PFSK-1 (cell line): Measurements from ENCODE around the gene CHST11.

Source experiments
- FOXP2 ChIP-seq: optimal IDR thresholded peaks from 2 replicates; pipeline ENCODE3; 2011; ENCODE audit warnings: borderline replicate concordance, control low read depth, inconsistent platforms; ENCODE audit not compliant: insufficient read depth; ENCODE audit errors: extremely low read length, extremely low read depth
- POLR2AphosphoS5 ChIP-seq: IDR thresholded peaks from 2 replicates; pipeline ENCODE4 v1.6.1; 2012; ENCODE audit warnings: low read depth, mild to moderate bottlenecking, control low read depth, low read length, moderate library complexity
- SIN3A ChIP-seq: IDR thresholded peaks from 2 replicates; pipeline ENCODE4 v1.6.1; 2012; ENCODE audit warnings: mild to moderate bottlenecking, low read length, moderate library complexity, borderline replicate concordance; ENCODE audit not compliant: insufficient read depth
- TAF1 ChIP-seq: IDR thresholded peaks from 2 replicates; pipeline ENCODE4 v1.6.1; 2012; ENCODE audit warnings: low read length, control low read depth, borderline replicate concordance; ENCODE audit not compliant: insufficient read depth
- TF ChIP-seq, protein P1 (sequence below), 2 experiments: IDR thresholded peaks; 2 replicates each; pipeline versions ENCODE4 v1.6.1 to v1.8.0; 2011 to 2012; ENCODE audit warnings: low read depth in 2 of 2, low read length in 2 of 2, control low read depth in 1 of 2, inconsistent platforms in 1 of 2, mild to moderate bottlenecking in 1 of 2, moderate library complexity in 1 of 2; ENCODE audit not compliant: insufficient read depth in 1 of 2

The CHST11 gene

DNA sequence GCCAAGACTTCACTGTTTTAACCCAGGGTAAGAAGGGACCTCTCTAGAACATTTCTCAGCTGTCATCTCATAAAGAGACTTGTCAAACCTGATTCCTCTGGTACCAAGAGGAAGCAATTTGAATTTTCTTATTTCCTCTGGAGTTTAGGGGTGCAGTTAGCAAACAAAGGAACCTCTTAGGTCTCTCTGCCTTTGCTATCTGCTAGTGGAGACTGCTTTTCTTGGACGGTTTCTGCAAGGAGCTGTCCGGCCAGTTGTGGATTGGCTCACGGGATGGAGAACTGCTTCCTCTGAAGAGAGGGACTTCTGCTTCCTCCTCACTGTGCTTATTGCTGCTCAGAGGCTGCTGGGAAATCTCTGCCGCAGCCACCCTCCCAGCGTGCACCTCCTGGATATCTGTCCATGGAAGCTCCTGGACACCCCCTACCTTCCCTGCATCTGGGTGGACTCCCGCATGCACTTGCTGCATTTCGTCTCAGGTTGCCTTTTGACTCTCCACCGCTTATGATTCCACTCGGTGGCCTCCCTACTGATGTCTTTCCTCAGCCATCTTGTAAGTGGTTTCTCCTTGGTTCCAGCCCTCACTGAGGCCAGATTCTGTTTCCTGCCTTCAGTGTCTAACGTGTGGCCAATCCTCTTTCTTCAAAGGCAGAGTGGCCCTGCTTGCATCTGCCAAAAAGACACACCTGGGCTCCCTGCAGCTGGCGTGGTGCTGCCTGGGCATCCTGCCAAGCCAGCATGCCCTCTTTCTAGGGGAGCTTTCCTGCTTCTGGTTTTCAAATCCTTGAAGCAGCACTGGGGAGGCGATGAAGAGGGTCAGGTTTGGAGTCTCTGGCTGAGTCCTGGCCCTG lies 187.3 kb downstream of the CHST11 start:
- TF ChIP-seq FOXP2, result no peak
- TF ChIP-seq, protein P1, sequence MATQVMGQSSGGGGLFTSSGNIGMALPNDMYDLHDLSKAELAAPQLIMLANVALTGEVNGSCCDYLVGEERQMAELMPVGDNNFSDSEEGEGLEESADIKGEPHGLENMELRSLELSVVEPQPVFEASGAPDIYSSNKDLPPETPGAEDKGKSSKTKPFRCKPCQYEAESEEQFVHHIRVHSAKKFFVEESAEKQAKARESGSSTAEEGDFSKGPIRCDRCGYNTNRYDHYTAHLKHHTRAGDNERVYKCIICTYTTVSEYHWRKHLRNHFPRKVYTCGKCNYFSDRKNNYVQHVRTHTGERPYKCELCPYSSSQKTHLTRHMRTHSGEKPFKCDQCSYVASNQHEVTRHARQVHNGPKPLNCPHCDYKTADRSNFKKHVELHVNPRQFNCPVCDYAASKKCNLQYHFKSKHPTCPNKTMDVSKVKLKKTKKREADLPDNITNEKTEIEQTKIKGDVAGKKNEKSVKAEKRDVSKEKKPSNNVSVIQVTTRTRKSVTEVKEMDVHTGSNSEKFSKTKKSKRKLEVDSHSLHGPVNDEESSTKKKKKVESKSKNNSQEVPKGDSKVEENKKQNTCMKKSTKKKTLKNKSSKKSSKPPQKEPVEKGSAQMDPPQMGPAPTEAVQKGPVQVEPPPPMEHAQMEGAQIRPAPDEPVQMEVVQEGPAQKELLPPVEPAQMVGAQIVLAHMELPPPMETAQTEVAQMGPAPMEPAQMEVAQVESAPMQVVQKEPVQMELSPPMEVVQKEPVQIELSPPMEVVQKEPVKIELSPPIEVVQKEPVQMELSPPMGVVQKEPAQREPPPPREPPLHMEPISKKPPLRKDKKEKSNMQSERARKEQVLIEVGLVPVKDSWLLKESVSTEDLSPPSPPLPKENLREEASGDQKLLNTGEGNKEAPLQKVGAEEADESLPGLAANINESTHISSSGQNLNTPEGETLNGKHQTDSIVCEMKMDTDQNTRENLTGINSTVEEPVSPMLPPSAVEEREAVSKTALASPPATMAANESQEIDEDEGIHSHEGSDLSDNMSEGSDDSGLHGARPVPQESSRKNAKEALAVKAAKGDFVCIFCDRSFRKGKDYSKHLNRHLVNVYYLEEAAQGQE (IDR thresholded peaks at IDR 0.05; ENCODE audit: insufficient read depth in 1 of 2, low read depth in 2 of 2, low read length in 2 of 2), result peak in 1 of 2 experiments; percentile 68; a peak in 1 of 4 replicates

DNA sequence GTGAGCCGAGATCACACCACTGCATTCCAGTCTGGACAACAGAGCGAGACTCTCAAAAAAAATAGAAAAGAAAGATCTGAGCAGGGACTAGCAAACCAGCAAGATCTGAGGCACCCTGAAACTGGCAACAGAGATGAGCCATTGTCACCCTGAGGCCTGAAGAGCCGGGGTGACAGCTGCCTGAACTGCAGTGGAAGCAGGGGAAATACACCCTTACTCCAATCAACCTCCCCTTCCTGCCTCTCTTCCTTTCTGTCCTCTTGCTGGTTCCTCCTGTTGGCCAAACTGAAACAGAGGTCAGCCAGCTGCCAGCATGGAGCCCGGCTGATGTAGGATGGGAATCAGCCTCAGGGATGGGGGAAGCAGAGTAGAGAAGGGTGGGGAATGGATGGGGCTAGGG lies 192.0 kb downstream of the CHST11 start:
- no peak for TF ChIP-seq TAF1
- no peak for TF ChIP-seq FOXP2
- no peak for TF ChIP-seq POLR2AphosphoS5
- TF ChIP-seq, protein P1 (IDR thresholded peaks at IDR 0.05; ENCODE audit: insufficient read depth in 1 of 2, low read depth in 2 of 2, low read length in 2 of 2), result no peak
- TF ChIP-seq SIN3A, result no peak

DNA sequence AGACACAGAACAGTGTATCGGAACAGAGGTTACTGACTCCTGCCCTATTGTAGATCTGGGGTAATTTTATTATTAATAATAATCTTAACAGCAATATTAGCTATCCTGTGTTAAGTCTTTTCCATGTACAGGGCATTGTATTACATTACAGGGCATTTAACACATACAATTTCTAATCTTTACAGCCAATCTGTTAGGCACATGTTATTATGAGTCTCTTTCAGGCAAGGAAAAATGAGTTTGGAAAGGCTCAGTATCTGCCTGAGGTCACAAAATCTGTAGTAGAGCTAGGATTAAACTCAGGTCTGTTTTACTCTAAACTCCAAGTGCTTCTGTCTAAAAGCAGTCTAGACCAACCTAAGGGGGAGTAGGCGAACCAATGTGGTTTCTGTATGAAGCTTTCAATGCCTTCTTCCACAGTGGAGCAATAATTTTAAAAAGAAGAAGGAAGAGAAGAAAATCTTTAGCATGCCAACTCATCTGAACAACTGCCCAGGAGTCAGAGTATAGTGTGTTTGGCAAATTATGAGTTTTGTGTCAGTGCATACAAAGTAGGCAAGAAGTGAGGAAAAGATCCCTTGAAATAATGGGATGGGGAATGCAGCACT lies 192.6 kb downstream of the CHST11 start:
- TF ChIP-seq FOXP2 (no peak), TAF1 (no peak), SIN3A (no peak), POLR2AphosphoS5 (no peak)
- TF ChIP-seq, protein P1 (IDR thresholded peaks at IDR 0.05; ENCODE audit: insufficient read depth in 1 of 2, low read depth in 2 of 2, low read length in 2 of 2), result no peak

DNA sequence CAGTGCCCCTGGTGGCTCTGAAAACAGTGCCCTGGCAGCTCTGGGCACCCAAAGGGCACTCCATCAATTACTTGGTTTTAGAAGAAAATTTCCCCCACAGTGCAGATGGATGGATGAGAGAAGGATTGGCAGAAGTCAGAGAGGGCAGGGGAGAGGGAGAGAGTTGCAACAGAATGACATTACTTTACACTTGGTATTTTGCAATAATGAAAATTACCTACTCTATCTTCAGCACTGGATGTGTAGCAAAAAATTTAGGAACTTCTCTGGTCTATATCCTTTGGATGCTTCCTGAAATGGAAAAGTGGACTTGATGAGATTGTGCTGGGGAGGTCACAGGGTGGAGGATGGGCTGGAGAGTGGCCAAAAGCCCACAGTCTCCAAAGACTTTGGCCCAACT lies 193.2 kb downstream of the CHST11 start:
- no peak for TF ChIP-seq TAF1
- TF ChIP-seq FOXP2, result no peak
- TF ChIP-seq POLR2AphosphoS5, result no peak
- TF ChIP-seq, protein P1 (IDR thresholded peaks at IDR 0.05; ENCODE audit: insufficient read depth in 1 of 2, low read depth in 2 of 2, low read length in 2 of 2), result no peak
- no peak for TF ChIP-seq SIN3A
